Heart right ventricle (tissue), 16 donors: Measurements from ENCODE around the gene NUBPL. TPM values are rescaled to one million over a fixed set of nuclear protein-coding genes. Genes with fewer than 3 reads are reported as not detected.

Experiments
- ATAC-seq, 8 donors: fragments of 200-7000 bp; cut with Tn5 transposase; one replicate each; pipeline ENCODE4 v1.9.1; 2020; ENCODE audit warnings: mild to moderate bottlenecking in 8 of 8, moderate library complexity in 8 of 8, moderate number of reproducible peaks in 1 of 8
- DNase-seq, 2 donors: peaks; one replicate each; pipeline ENCODE4 v3.0.0-alpha.2; 2020
- H3K27ac ChIP-seq, 10 donors: fragments of 200-600 bp; sonication (generic) in 2 of 10; one replicate each; pipeline versions ENCODE4 v1.5.0 to v1.8.0; 2020 to 2022; ENCODE audit warnings: mild to moderate bottlenecking in 3 of 10
- H3K27me3 ChIP-seq, 7 donors: fragments of 200-600 bp; one replicate each; pipeline ENCODE4 v1.8.0; 2021 to 2022; ENCODE audit warnings: mild to moderate bottlenecking in 2 of 7
- H3K36me3 ChIP-seq, 9 donors: fragments of 200-600 bp; sonication (generic) in 1 of 9; one replicate each; pipeline versions ENCODE4 v1.5.0 to v1.8.0; 2020 to 2022; ENCODE audit warnings: mild to moderate bottlenecking in 2 of 9
- H3K4me1 ChIP-seq, 9 donors: fragments of 200-600 bp; sonication (generic) in 1 of 9; one replicate each; pipeline versions ENCODE4 v1.5.0 to v1.8.0; 2020 to 2022; ENCODE audit warnings: mild to moderate bottlenecking in 4 of 9
- H3K4me3 ChIP-seq, 10 donors: fragments of 200-600 bp; sonication (generic) in 2 of 10; one replicate each; pipeline versions ENCODE4 v1.5.0 to v1.8.0; 2020 to 2022; ENCODE audit warnings: mild to moderate bottlenecking in 7 of 10, moderate library complexity in 2 of 10
- H3K9me3 ChIP-seq, 11 donors: fragments of 200-600 bp in 10 of 11; sonication (generic) in 2 of 11; one replicate each; pipeline versions ENCODE4 v1.5.0 to v1.8.0; 2013 to 2022; ENCODE audit warnings: mild to moderate bottlenecking in 2 of 11, control low read depth in 1 of 11, moderate library complexity in 1 of 11
- WGBS, 2 donors: extraction: QIAGEN DNeasy Blood & Tissue Kit; methylation state at CpG; one replicate each; pipeline ENCODE4 v1.1.7; 2013; ENCODE audit warnings: inconsistent platforms in 1 of 2; 5-methylcytosine and 5-hydroxymethylcytosine counted together
- intact Hi-C, 10 donors: fragments of 100-400 bp; cut with DNase I; formaldehyde crosslinking; loops; one replicate each; pipeline versions ENCODE4 v1.11.1 to v1.14.2; 2022
- polyA plus RNA-seq, 2 donors: library from polyadenylated mRNA; stranded (reverse); fragments of 200-250 nt; gene quantifications; one replicate each; pipeline ENCODE4 v1.2.3, GENCODE V29; 2013
- total RNA-seq, 10 donors: library from RNA; stranded (reverse); fragmentation: NEBNext Ultra II Directional in 3 of 10; extraction: Animal tissue kit (Norgen Biotek cat#: 25700) in 3 of 10; gene quantifications; one replicate each; pipeline versions ENCODE4 v1.2.1 to v1.2.4, GENCODE V29; 2021 to 2023
- TF ChIP-seq, protein P1 (sequence below), 9 donors: fragments of 200-600 bp; sonication (generic) in 2 of 9; IDR thresholded peaks; one replicate each; pipeline versions ENCODE4 v1.5.0 to v1.8.0; 2021 to 2022; ENCODE audit warnings: antibody characterized with exemption in 9 of 9, mild to moderate bottlenecking in 5 of 9, moderate library complexity in 1 of 9
- donor health status: Arrhythmogenic right ventricular cardiomyopathy.
- donor health status: ischemic (EF 13 %, LVEDD 7.1; RV severe dilation, severe dysfunction).
- donor health status: healthy with polysubstance abuse.
- donor health status: DM: no; HTN: yes; CAD: no.
- donor health status: DM: no; HTN: no; CAD: no.
- donor health status: ischemic (EF 25% LVEDD 6.9; RV normal size, moderate dysfunction).
- donor health status: ischemic (EF 25% LVEDD 5.7; RV mildly dilated, moderate dysfunction).
- donor health status: healthy.
- donor health status: DM: yes; HTN: yes; CAD: no.
- donor health status: Ischemic cardiomyopathy.
- donor health status: ischemic (EF 35%, LVEDD 5.7; RV mildly dilated, moderate dysfunction).
- donor health status: nonischemic (EF 11% LVEDD 7.7; RV severe dilation, severe dysfunction).
- donor health status: DM: yes; HTN: yes; CAD: no.
- donor health status: PGD.
- donor health status: ischemic (EF 29% LVEDD 5.4; RV normal size, mild dysfunction).
- donor health status: nonischemic (EF 23%, LVEDD 6.1; RV moderate dilation, normal function).

The NUBPL gene
- total and polyA plus RNA-seq, 12 donors, result 4.0 to 32.0 (median 24.1) TPM

DNA sequence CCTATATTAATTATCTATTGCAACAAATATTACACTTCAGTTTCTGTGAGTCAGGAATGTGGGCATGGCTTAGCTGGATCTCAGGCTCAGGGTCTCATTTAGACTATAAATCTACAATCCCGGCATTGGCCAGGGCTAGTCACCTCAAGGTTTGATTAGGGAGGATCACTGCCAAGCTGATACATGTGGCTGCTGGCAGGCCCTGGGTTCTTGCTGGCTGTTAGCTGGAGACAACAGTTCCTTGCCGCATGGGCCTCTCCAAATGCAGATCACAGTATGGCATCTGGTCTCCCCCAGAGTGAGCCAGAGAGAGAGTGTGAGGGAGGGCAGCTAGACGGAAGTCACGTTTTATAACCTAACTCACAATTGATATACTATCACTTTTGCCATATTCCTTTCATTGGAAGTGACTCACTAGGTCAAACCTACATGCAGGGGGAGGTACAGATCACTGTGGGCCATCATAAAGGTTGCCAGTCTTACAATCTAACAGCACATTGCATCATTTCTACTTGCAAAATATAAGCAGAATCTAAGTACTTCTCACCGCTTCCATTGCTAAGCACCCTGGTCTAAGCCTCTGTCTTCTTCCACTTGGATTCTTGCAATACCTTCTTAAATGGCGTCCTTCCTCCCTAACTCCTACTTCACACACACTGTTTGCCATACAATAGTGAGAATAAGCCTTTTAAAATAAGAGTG, 341.9 kb downstream of the NUBPL start:
- no peak for DNase-seq
- Histone ChIP-seq H3K36me3 (no peaks in the 10 kb centered on the region), H3K27me3 (no peaks in the 10 kb centered on the region), H3K4me1 (peaks cover 0 to 10% (median 0%) of the 10 kb centered on the region in 9 donors), H3K27ac (no peak overlapping the region), H3K9me3 (no peaks in the 10 kb centered on the region), H3K4me3 (no peak overlapping the region)
- no peak for ATAC-seq
- TF ChIP-seq, protein P1, sequence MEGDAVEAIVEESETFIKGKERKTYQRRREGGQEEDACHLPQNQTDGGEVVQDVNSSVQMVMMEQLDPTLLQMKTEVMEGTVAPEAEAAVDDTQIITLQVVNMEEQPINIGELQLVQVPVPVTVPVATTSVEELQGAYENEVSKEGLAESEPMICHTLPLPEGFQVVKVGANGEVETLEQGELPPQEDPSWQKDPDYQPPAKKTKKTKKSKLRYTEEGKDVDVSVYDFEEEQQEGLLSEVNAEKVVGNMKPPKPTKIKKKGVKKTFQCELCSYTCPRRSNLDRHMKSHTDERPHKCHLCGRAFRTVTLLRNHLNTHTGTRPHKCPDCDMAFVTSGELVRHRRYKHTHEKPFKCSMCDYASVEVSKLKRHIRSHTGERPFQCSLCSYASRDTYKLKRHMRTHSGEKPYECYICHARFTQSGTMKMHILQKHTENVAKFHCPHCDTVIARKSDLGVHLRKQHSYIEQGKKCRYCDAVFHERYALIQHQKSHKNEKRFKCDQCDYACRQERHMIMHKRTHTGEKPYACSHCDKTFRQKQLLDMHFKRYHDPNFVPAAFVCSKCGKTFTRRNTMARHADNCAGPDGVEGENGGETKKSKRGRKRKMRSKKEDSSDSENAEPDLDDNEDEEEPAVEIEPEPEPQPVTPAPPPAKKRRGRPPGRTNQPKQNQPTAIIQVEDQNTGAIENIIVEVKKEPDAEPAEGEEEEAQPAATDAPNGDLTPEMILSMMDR (IDR thresholded peaks at IDR 0.05), result no peak
- intact Hi-C loops, result loop anchor here in 1 of 10 donors (10.0 kb wide), 1 partner anchor 68 kb away; no protein-coding TSS in a partner anchor
- WGBS, 2 donors, result 87% methylated on average over 6 of the region's 6 CpGs

DNA sequence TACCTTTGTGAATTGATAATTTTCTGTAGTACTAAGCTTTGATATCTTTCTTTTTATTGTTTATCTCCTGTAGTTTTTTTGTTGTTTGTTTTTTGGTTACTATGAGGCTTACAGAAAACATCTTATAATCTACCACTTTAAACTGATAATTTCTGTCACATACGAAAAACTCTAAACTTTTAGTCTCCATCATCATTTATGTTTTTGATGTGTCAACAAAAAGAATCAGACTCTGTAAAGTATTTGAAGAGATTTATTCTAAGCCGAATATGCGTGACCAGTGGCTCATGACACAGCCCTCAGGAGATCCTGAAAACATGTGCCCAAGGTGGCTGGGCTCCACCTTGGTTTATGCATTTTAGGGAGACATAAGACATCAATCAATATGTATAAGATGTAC, 348.8 kb downstream of the NUBPL start:
- 97 to 99% methylated on average over 3 of the region's 3 CpGs for WGBS, 2 donors
- Histone ChIP-seq H3K4me3 (no peak overlapping the region), H3K27me3 (no peaks in the 10 kb centered on the region), H3K36me3 (no peaks in the 10 kb centered on the region), H3K27ac (no peak overlapping the region), H3K4me1 (peaks cover 0 to 10% (median 0%) of the 10 kb centered on the region in 9 donors), H3K9me3 (peaks cover 0 to 30% (median 18%) of the 10 kb centered on the region in 11 donors)
- ATAC-seq (no peak), DNase-seq (no peak)
- intact Hi-C loops, result loop anchor here in 1 of 10 donors (10.0 kb wide), 1 partner anchor 75 kb away; no protein-coding TSS in a partner anchor
- TF ChIP-seq, protein P1 (IDR thresholded peaks at IDR 0.05), result no peak

Other genes starting within 250 kb of the NUBPL start
- gene HEATR5A, start 140.9 kb upstream of the NUBPL start, total RNA-seq, result 10 to 100 TPM; 39.7 to 55.1 (median 46.2) TPM
- 10 to 100 TPM; 17.0 to 65.0 TPM for gene HEATR5A, start 140.9 kb upstream of the NUBPL start, polyA plus RNA-seq
- 1 to 10 TPM; 4.2 to 9.5 (median 6.6) TPM for gene DTD2, start 103.9 kb upstream of the NUBPL start, total RNA-seq
- 1 to 10 TPM; 4.2 to 5.3 TPM for gene DTD2, start 103.9 kb upstream of the NUBPL start, polyA plus RNA-seq
- gene GPR33, start 73.4 kb upstream of the NUBPL start, total RNA-seq, result not detected
- not detected for gene GPR33, start 73.4 kb upstream of the NUBPL start, polyA plus RNA-seq